Fibroblast of villous mesenchyme (primary cell): Measurements from ENCODE around the gene GFPT1. TPM values are rescaled to one million over a fixed set of nuclear protein-coding genes. Genes with fewer than 3 reads are reported as not detected.

Source experiments
- DNase-seq: peaks from one replicate; pipeline ENCODE4 v3.0.0-alpha.2; 2010; ENCODE audit warnings: low read depth
- H3K4me3 ChIP-seq: 2 replicates; pipeline ENCODE4 v1.5.1; 2011; ENCODE audit warnings: low read depth, mild to moderate bottlenecking, low read length
- CTCF ChIP-seq: IDR thresholded peaks from 2 replicates; pipeline ENCODE4 v1.5.1; 2012; ENCODE audit warnings: low read depth, mild to moderate bottlenecking, low read length; ENCODE audit not compliant: insufficient read depth
- total RNA-seq: library from RNA; depleted of rRNA; stranded (reverse); fragments of >200 nt; gene quantifications from 2 replicates; pipeline ENCODE4 v1.2.3, GENCODE V29; 2012

GFPT1 gene
- total RNA-seq, 1 donor: 75.1 TPM

- no peak for TF ChIP-seq CTCF
- H3K4me3 ChIP-seq: no peak overlapping the region
- no peak for DNase-seq
These were observed 71.8 kb downstream of the GFPT1 start for GRCh38 chr2:69315160-69315761.

GRCh38 chr2:69311024-69311416 lies 76.0 kb downstream of the GFPT1 start:
- DNase-seq: peak; percentile 81
- TF ChIP-seq CTCF: no peak
- H3K4me3 ChIP-seq: no peak overlapping the region

- no peak overlapping the region for H3K4me3 ChIP-seq
- no peak for TF ChIP-seq CTCF
- no peak for DNase-seq
These were observed 76.7 kb downstream of the GFPT1 start for GRCh38 chr2:69310111-69311023.

GRCh38 chr2:69309351-69310110 lies 77.5 kb downstream of the GFPT1 start:
- peak; percentile 88 for DNase-seq
- H3K4me3 ChIP-seq: no peak overlapping the region
- no peak for TF ChIP-seq CTCF

- TF ChIP-seq CTCF: no peak
- H3K4me3 ChIP-seq: no peak overlapping the region
- no peak for DNase-seq
These were observed 78.7 kb downstream of the GFPT1 start for GRCh38 chr2:69308338-69308737.

GRCh38 chr2:69307579-69308064 lies 79.4 kb downstream of the GFPT1 start:
- DNase-seq: no peak
- no peak overlapping the region for H3K4me3 ChIP-seq
- TF ChIP-seq CTCF: no peak
